Measurements from ENCODE around the gene TUB.

TUB gene

GRCh38 chr11:8080674-8081590, at the start of gene TUB:
Gene TUB, plus strand, starts transcription at chr11:8081211. Its CDS starts 300 bp downstream, at chr11:8081511.
- no peak for DNase-seq (ENCODE audit: low spot score)

GRCh38 chr11:8031248-8032115, 49.5 kb upstream of the TUB start:
- no peak for DNase-seq (ENCODE audit: low spot score)

GRCh38 chr11:8032122-8032521, 48.9 kb upstream of the TUB start:
- DNase-seq (ENCODE audit: low spot score) = no peak

GRCh38 chr11:8032576-8033304, 48.3 kb upstream of the TUB start:
- DNase-seq (ENCODE audit: low spot score) = no peak

GRCh38 chr11:8033305-8034105, 47.5 kb upstream of the TUB start:
- DNase-seq (ENCODE audit: low spot score) = peak; percentile 60

- no peak for DNase-seq (ENCODE audit: low spot score)
These were observed 46.9 kb upstream of the TUB start for GRCh38 chr11:8034106-8034585.

- DNase-seq (ENCODE audit: low spot score) = no peak
These were observed 46.3 kb upstream of the TUB start for GRCh38 chr11:8034604-8035190.

- DNase-seq (ENCODE audit: low spot score) = no peak
These were observed 45.7 kb upstream of the TUB start for GRCh38 chr11:8035200-8035855.

GRCh38 chr11:8036002-8036802, 44.8 kb upstream of the TUB start:
- no peak for DNase-seq (ENCODE audit: low spot score)

- no peak for DNase-seq (ENCODE audit: low spot score)
These were observed 44.0 kb upstream of the TUB start for GRCh38 chr11:8036986-8037385.

- no peak for DNase-seq (ENCODE audit: low spot score)
These were observed 42.6 kb upstream of the TUB start for GRCh38 chr11:8038393-8038792.

- no peak for DNase-seq (ENCODE audit: low spot score)
These were observed 42.0 kb upstream of the TUB start for GRCh38 chr11:8038811-8039529.

- DNase-seq (ENCODE audit: low spot score) = no peak
These were observed 41.3 kb upstream of the TUB start for GRCh38 chr11:8039530-8040260.

GRCh38 chr11:8040261-8040920, 40.6 kb upstream of the TUB start:
- no peak for DNase-seq (ENCODE audit: low spot score)

GRCh38 chr11:8040921-8041285, 40.1 kb upstream of the TUB start:
- DNase-seq (ENCODE audit: low spot score) = no peak

- DNase-seq (ENCODE audit: low spot score) = no peak
These were observed 39.4 kb upstream of the TUB start for GRCh38 chr11:8041576-8041975.

GRCh38 chr11:8043756-8044155, 37.3 kb upstream of the TUB start:
- no peak for DNase-seq (ENCODE audit: low spot score)

- DNase-seq (ENCODE audit: low spot score) = no peak
These were observed 35.2 kb upstream of the TUB start for GRCh38 chr11:8045839-8046238.
